Measurements from ENCODE around the gene OR9Q1.

The OR9Q1 gene

GRCh38 chr11:58216476-58216875 is 192.8 kb downstream of the OR9Q1 start:
- Histone ChIP-seq H3K9me3 (ENCODE audit: insufficient read depth, low read length, severe bottlenecking) (no peaks in the 10 kb centered on the region), H2AFZ (ENCODE audit: low read depth, low read length) (no peak overlapping the region), H3K79me2 (ENCODE audit: insufficient read depth, low read length) (no peaks in the 10 kb centered on the region), H3K27me3 (ENCODE audit: insufficient read depth, low read length, poor library complexity) (no peaks in the 10 kb centered on the region), H3K4me2 (ENCODE audit: insufficient read depth, low read length) (no peak overlapping the region), H3K9ac (ENCODE audit: low read depth, low read length) (no peak overlapping the region), H3K4me3 (ENCODE audit: low read depth in 1 of 2, low read length in 2 of 2) (no peak overlapping the region), H3K36me3 (ENCODE audit: insufficient read depth, low read length) (no peaks in the 10 kb centered on the region), H3K27ac (ENCODE audit: low read length) (no peak overlapping the region), H3K4me1 (ENCODE audit: insufficient read depth, low read length) (no peaks in the 10 kb centered on the region), H4K20me1 (ENCODE audit: insufficient read depth, low read length) (no peaks in the 10 kb centered on the region)
- ATAC-seq (ENCODE audit: insufficient read depth, low read depth) (no peak), DNase-seq (no peak)
- no peak for TF ChIP-seq EZH2 (IDR thresholded peaks at IDR 0.05; ENCODE audit: borderline replicate concordance, low read depth, low read length, severe bottlenecking)
- TF ChIP-seq CTCF (IDR thresholded peaks at IDR 0.05; ENCODE audit: borderline replicate concordance, extremely low read depth, low read length, poor library complexity, severe bottlenecking), result no peak

- Histone ChIP-seq H3K4me2 (ENCODE audit: insufficient read depth, low read length) (no peak overlapping the region), H3K79me2 (ENCODE audit: insufficient read depth, low read length) (no peaks in the 10 kb centered on the region), H3K27ac (ENCODE audit: low read length) (no peak overlapping the region)
Observed at GRCh38 chr11:58222721-58223120, 199.0 kb downstream of the OR9Q1 start.

GRCh38 chr11:58227956-58228615 is 204.4 kb downstream of the OR9Q1 start:
- no peak overlapping the region for H2AFZ ChIP-seq (ENCODE audit: low read depth, low read length)
- no peak for ATAC-seq (ENCODE audit: insufficient read depth, low read depth)

More at GRCh38 chr11:58222721-58223120, 199.0 kb downstream of the OR9Q1 start:
- Histone ChIP-seq H2AFZ (ENCODE audit: low read depth, low read length) (no peak overlapping the region), H4K20me1 (ENCODE audit: insufficient read depth, low read length) (no peaks in the 10 kb centered on the region), H3K36me3 (ENCODE audit: insufficient read depth, low read length) (no peaks in the 10 kb centered on the region), H3K27me3 (ENCODE audit: insufficient read depth, low read length, poor library complexity) (no peaks in the 10 kb centered on the region), H3K9ac (ENCODE audit: low read depth, low read length) (no peak overlapping the region), H3K9me3 (ENCODE audit: insufficient read depth, low read length, severe bottlenecking) (no peaks in the 10 kb centered on the region), H3K4me3 (ENCODE audit: low read depth in 1 of 2, low read length in 2 of 2) (no peak overlapping the region), H3K4me1 (ENCODE audit: insufficient read depth, low read length) (no peaks in the 10 kb centered on the region)
- TF ChIP-seq CTCF (IDR thresholded peaks at IDR 0.05; ENCODE audit: borderline replicate concordance, extremely low read depth, low read length, poor library complexity, severe bottlenecking), result no peak
- TF ChIP-seq EZH2 (IDR thresholded peaks at IDR 0.05; ENCODE audit: borderline replicate concordance, low read depth, low read length, severe bottlenecking), result no peak
- DNase-seq (no peak), ATAC-seq (ENCODE audit: insufficient read depth, low read depth) (no peak)

More at GRCh38 chr11:58227956-58228615, 204.4 kb downstream of the OR9Q1 start:
- Histone ChIP-seq H3K9me3 (ENCODE audit: insufficient read depth, low read length, severe bottlenecking) (no peaks in the 10 kb centered on the region), H3K27ac (ENCODE audit: low read length) (no peak overlapping the region), H3K79me2 (ENCODE audit: insufficient read depth, low read length) (no peaks in the 10 kb centered on the region), H3K27me3 (ENCODE audit: insufficient read depth, low read length, poor library complexity) (no peaks in the 10 kb centered on the region), H3K36me3 (ENCODE audit: insufficient read depth, low read length) (no peaks in the 10 kb centered on the region), H3K4me1 (ENCODE audit: insufficient read depth, low read length) (no peaks in the 10 kb centered on the region), H3K9ac (ENCODE audit: low read depth, low read length) (no peak overlapping the region), H4K20me1 (ENCODE audit: insufficient read depth, low read length) (no peaks in the 10 kb centered on the region), H3K4me2 (ENCODE audit: insufficient read depth, low read length) (no peak overlapping the region), H3K4me3 (ENCODE audit: low read depth in 1 of 2, low read length in 2 of 2) (no peak overlapping the region)
- no peak for TF ChIP-seq CTCF (IDR thresholded peaks at IDR 0.05; ENCODE audit: borderline replicate concordance, extremely low read depth, low read length, poor library complexity, severe bottlenecking)
- no peak for TF ChIP-seq EZH2 (IDR thresholded peaks at IDR 0.05; ENCODE audit: borderline replicate concordance, low read depth, low read length, severe bottlenecking)
- no peak for DNase-seq

Measured in DND-41 (cell line).